ENCODE data around the gene CERK.

The CERK gene

DNA sequence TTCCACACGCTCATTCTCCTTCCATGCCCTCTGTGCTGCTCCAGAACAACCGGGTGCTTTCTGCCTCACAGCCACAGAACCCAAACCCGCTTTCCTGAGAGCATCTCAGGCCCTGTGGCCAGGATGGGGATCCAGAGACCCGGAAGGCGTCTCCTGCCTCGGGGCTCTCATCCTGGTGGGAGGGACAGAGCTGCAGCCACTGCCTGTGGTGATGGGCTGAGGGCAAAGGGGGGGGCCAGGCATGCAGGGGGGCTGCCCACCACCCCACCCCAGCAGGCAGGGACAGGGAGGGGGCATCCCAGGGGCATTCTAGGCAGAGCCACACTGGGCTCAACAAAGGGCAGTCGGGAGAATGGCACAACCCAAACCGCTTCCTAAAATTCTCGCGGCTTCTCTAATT, 41.4 kb downstream of the CERK start:
- no peak for DNase-seq

- DNase-seq, result no peak
These were observed 41.9 kb downstream of the CERK start for GRCh38 chr22:46696229-46696518.

- DNase-seq, result no peak
These were observed 42.5 kb downstream of the CERK start for GRCh38 chr22:46695346-46696228.

DNA sequence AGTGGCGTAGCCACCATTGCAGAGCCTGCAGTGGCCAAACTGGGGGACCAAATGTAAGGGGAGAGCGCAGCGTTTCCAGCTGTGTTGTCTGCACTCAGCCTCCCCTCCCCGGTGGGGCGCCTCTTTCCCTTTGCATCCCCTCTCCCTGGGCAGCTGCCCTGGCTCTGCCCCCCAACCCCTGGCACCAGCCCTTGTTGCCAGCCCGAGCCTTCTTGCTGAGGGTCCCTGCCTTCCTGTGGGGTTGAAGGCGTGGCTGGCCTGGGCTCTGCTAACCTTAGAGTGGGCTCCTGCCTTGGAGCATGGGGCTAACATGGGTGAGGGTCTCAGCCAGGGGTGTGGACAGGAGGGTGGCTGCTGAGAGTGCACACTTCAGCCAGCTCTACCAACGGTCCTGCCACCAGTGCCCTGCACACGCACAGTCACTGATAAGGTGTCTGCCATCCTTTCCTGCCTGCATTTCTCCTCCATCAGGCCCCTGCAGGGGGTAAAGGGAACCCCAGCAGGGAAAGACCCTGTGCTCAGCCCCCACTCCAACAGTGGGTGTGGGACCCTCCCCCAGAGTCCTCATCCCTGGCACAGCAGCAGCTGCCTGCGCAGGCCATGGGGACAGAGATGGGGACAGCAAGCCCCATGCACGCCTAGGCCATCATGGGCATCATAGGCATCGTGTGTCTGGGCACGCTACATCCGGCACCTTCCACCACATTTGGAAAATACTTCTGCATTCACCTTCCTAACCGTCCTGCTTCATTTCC, 43.5 kb downstream of the CERK start:
- no peak for DNase-seq

GRCh38 chr22:46693634-46694415, 44.2 kb downstream of the CERK start:
- DNase-seq, result no peak

DNA sequence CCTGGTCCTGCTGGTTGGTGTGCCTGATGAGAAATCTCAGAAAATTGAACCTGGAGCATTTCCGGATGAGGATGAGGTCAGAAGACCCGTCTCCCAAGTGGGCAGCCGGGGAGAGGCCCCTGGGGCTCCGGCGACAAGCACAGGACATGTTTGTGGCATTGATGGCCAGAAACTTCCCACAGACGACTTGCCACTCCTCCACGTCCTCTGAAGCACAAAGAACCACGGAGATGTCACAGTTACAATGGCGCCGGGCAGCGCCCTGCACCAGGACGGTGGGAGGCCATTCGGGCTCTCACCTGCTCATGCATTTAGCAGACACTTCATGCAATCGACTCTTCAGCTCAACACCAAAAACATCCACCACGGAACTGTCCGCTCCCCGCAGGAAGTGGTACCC, 46.5 kb downstream of the CERK start:
- no peak for DNase-seq

DNA sequence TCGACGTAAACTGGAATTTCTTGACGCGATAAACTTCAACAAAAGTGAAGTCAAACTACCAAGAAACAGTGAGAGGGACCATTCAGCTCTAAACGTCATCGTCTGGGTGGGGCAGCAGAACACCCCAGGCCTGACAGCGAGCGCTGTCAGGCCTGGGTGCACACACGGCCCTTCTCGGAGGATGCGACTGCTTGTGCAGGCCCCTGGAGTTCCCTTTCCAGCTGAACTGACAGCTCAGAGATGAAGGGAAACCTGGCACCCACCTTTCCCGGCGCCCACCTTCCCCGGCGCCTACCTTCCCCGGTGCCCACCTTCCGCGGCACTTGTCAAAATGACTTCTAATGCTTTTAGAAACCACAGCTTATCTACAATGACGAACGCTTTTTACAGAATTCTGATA, 47.9 kb downstream of the CERK start:
- no peak for DNase-seq

GRCh38 chr22:46688949-46689348, 49.1 kb downstream of the CERK start:
- DNase-seq, result no peak

DNA sequence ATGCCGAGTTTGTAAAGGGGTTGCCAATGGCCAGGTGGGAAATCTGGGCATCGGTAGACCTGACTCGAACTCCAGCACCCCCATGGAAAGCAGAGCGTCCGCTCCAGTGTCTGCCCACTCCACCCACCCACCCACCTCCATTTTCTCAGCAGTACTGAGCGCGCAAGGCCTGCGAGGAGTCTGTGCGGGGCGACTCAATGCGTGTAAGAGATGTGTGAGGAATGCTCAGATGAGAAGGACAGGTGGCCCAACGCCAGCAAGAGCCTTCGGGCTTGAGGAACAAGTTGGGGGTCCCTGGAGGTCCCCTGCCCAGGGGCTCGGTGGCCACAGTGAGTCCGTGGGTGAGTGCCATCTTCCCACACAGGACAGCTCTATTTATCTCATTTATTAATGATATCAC, 50.6 kb downstream of the CERK start:
- no peak for DNase-seq

DNA sequence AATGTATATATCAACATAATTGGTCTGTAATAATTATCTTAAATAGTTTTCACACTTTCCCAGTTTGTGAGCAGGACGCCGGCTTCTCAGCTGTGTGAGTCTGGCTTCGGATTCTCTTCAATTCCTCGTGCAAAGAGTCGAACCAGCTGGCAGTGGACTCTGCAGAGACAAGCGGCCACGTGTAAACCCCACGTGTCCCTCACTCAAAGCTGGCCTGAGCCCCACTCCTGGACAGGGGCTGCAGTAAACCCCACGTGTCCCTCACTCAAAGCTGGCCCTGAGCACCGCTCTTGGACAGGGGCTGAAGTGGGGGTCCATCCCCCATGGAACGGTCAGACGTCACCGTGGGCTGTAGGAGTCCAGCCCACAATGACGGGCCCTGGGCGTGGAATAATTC, 51.0 kb downstream of the CERK start:
- no peak for DNase-seq

DNA sequence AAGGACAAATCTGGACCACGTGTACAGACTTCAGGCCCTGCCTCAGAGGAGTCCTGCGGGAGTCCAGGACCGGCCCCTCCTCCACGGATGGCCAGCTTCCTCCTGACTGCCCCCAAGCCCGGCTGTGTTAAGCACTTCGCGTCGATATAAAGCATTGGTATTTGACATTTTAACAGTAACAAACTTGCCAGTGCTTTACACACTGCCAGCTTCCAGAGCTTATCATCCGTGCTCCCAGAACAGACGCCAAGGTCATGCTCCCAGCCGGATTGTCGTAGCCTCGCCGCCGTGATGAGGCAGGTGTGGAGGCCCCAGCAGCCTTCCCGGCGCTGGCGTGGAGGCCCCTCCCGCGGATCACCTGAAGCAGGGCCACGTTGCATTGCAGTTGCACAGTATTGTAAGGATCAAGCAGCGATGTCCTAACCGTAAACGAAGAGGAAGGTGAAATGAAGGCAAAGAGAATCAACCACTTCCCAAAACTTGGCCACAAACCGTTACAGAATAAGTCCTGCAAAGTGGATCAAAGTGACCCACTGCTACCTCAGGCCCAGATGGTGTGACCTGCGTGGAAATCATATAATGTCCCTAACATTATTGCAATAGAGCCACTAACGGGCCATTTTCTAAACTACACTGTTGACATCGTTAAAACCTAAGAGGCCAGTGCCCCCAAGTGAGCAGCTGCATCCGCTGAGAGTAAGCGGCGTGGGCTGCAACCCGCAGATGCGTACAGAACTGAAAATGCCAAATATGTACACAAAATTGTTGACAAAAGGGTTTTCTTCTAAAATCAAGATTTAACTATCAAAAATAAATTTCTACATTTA, 51.6 kb downstream of the CERK start:
- DNase-seq, result no peak

DNA sequence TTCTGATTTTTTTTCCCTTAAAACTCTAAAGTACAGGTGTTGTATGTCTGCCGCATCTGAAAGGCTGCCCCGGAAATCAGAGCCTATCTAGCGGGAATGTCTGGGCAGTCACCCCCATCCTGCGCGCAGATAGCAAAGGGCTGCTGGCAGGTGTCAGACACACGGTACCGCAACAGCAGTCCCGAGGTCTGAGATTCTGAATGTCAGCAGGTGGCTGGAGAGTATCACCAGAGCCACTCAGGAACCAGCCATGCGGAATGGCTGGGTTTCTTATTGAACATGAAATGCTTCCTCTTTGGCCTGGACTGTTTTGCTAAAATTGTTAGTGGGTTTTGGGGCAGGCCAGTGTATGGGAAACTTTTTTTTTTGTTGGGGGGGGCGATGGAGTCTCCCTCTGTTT, 53.3 kb downstream of the CERK start:
- no peak for DNase-seq

GRCh38 chr22:46682011-46682731, 55.9 kb downstream of the CERK start:
- DNase-seq, result no peak

DNA sequence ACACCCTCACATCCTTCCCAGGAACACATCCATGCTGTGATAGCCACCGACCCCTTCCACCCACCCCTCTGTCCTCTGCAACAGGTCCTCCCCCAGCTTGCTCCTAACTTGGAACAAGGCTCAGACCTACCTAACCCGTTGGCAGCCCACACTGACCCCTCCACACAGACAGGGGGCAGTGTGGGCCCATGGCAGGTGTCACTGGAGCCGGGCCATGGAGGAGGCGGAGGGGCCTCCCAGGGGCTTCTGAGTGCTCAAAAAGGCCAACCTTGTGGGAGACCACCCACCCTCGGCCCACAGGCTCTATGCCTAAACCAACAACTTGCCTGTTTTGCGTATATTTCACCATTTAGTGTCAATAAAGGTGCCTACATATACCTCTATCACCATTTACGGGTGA, 57.0 kb downstream of the CERK start:
- no peak for DNase-seq

- no peak for DNase-seq
These were observed 58.3 kb downstream of the CERK start for GRCh38 chr22:46679706-46680269.

- DNase-seq, result peak; percentile 24
These were observed 59.0 kb downstream of the CERK start for GRCh38 chr22:46678785-46679700.

- no peak for DNase-seq
These were observed 59.9 kb downstream of the CERK start for GRCh38 chr22:46678003-46678657.

- no peak for DNase-seq
These were observed 60.6 kb downstream of the CERK start for GRCh38 chr22:46677323-46678002.

GRCh38 chr22:46676881-46677280, 61.2 kb downstream of the CERK start:
- no peak for DNase-seq
